Measurements from ENCODE around the gene KCNK13.

DNA sequence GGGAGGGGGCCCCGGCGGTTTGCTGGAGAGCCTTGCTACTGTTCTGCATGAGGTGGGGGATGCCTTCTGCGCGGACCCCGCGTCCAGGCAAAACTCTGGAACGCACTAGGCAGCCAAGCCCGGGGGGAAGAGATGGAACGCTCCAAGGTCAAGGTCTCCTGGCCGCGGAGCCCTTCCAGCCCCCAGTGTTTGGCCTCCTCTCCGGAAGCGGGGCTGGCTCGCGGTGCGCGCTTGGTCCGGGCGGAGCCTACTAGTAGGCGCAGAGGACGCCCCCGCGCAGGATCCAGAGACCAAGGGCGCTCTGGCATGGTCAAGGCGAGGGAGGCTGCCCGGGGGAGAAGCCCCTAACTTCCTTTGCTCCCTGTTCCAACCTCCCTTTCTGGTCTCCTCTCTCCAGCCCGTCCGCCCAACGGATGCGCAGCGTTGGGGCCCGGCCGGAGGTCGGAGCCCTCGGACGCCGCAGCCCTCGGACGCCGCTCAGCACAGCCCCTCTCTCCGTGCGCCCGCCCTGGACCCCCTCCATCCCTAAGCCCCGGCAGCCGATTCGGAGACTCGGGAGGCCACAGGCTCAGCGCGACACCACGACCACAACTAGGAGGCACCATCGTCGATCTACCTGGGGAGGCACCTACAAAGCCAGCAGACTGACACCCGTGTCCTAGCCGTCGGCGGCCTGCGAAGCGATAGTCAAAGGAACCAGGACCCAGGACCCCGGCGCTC, 669 bp upstream of the KCNK13 start:
- TF ChIP-seq, protein P1, sequence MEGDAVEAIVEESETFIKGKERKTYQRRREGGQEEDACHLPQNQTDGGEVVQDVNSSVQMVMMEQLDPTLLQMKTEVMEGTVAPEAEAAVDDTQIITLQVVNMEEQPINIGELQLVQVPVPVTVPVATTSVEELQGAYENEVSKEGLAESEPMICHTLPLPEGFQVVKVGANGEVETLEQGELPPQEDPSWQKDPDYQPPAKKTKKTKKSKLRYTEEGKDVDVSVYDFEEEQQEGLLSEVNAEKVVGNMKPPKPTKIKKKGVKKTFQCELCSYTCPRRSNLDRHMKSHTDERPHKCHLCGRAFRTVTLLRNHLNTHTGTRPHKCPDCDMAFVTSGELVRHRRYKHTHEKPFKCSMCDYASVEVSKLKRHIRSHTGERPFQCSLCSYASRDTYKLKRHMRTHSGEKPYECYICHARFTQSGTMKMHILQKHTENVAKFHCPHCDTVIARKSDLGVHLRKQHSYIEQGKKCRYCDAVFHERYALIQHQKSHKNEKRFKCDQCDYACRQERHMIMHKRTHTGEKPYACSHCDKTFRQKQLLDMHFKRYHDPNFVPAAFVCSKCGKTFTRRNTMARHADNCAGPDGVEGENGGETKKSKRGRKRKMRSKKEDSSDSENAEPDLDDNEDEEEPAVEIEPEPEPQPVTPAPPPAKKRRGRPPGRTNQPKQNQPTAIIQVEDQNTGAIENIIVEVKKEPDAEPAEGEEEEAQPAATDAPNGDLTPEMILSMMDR (conservative IDR thresholded peaks at IDR 0.05; ENCODE audit: low read depth, low read length) = no peak
- TF ChIP-seq POLR2A (IDR thresholded peaks at IDR 0.05; ENCODE audit: low read depth, low read length) (no peak), RAD21 (IDR thresholded peaks at IDR 0.05; ENCODE audit: low read length) (no peak), CHD1 (IDR thresholded peaks at IDR 0.05; ENCODE audit: low read depth, low read length) (no peak), MAFK (IDR thresholded peaks at IDR 0.05; ENCODE audit: low read depth, low read length) (no peak), CEBPB (IDR thresholded peaks at IDR 0.05; ENCODE audit: low read depth, low read length) (no peak), SMC3 (IDR thresholded peaks at IDR 0.05; ENCODE audit: low read depth, low read length) (no peak), RFX5 (IDR thresholded peaks at IDR 0.05; ENCODE audit: low read depth, low read length) (no peak), BHLHE40 (IDR thresholded peaks at IDR 0.05; ENCODE audit: low read depth, low read length) (no peak), RCOR1 (IDR thresholded peaks at IDR 0.05; ENCODE audit: insufficient replicate concordance, low read length) (no peak), MXI1 (IDR thresholded peaks at IDR 0.05; ENCODE audit: borderline replicate concordance, low read depth, low read length) (no peak), NFE2L2 (IDR thresholded peaks at IDR 0.05; ENCODE audit: low read depth, low read length) (no peak)
- TF ChIP-seq, protein P2, sequence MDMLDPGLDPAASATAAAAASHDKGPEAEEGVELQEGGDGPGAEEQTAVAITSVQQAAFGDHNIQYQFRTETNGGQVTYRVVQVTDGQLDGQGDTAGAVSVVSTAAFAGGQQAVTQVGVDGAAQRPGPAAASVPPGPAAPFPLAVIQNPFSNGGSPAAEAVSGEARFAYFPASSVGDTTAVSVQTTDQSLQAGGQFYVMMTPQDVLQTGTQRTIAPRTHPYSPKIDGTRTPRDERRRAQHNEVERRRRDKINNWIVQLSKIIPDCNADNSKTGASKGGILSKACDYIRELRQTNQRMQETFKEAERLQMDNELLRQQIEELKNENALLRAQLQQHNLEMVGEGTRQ (IDR thresholded peaks at IDR 0.05; ENCODE audit: low read depth, low read length) = no peak
- TF ChIP-seq, protein P3, sequence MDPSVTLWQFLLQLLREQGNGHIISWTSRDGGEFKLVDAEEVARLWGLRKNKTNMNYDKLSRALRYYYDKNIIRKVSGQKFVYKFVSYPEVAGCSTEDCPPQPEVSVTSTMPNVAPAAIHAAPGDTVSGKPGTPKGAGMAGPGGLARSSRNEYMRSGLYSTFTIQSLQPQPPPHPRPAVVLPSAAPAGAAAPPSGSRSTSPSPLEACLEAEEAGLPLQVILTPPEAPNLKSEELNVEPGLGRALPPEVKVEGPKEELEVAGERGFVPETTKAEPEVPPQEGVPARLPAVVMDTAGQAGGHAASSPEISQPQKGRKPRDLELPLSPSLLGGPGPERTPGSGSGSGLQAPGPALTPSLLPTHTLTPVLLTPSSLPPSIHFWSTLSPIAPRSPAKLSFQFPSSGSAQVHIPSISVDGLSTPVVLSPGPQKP (IDR thresholded peaks at IDR 0.05; ENCODE audit: borderline replicate concordance, low read depth, low read length) = no peak
